Inflammatory macrophage treated with lipopolysaccharide for 1 hour (primary cell): Measurements from ENCODE around the gene GRN.

ENCODE experiments used
- DNase-seq, 2 donors: peaks; one replicate each; pipeline ENCODE4 v3.0.0-alpha.2; 2020 to 2022

Gene GRN

GRCh38 chr17:44344939-44345453 lies at the start of gene GRN:
Gene GRN (plus strand): TSS chr17:44345302. CDS start chr17:44349165, 3,863 bp downstream.
- DNase-seq, result peak; percentile 95 to 97

- no peak for DNase-seq
These were observed 47.1 kb upstream of the GRN start for GRCh38 chr17:44297975-44298374.

GRCh38 chr17:44304651-44305050 lies 40.5 kb upstream of the GRN start:
- DNase-seq, result no peak

- DNase-seq, result no peak
These were observed 37.5 kb upstream of the GRN start for GRCh38 chr17:44307387-44308186.

GRCh38 chr17:44308320-44308818 lies 36.7 kb upstream of the GRN start, which contains the start of gene RUNDC3A:
Gene RUNDC3A (plus strand): TSS chr17:44308601. CDS start chr17:44308833, 232 bp downstream.
- DNase-seq, result peak in 1 of 2 donors; percentile 79

GRCh38 chr17:44308865-44309264 lies 36.2 kb upstream of the GRN start:
- DNase-seq, result no peak

GRCh38 chr17:44309472-44309871 lies 35.6 kb upstream of the GRN start:
- DNase-seq, result no peak

- DNase-seq, result no peak
These were observed 34.9 kb upstream of the GRN start for GRCh38 chr17:44310188-44310587.

- DNase-seq, result no peak
These were observed 34.3 kb upstream of the GRN start for GRCh38 chr17:44310609-44311376.

GRCh38 chr17:44311562-44312181 lies 33.4 kb upstream of the GRN start:
- DNase-seq, result no peak

GRCh38 chr17:44312396-44313104 lies 32.6 kb upstream of the GRN start:
- DNase-seq, result no peak

- DNase-seq, result no peak
These were observed 31.1 kb upstream of the GRN start for GRCh38 chr17:44314031-44314430.

GRCh38 chr17:44314524-44314868 lies 30.6 kb upstream of the GRN start:
- DNase-seq, result no peak

- DNase-seq, result no peak
These were observed 30.0 kb upstream of the GRN start for GRCh38 chr17:44314869-44315661.

- no peak for DNase-seq
These were observed 29.1 kb upstream of the GRN start for GRCh38 chr17:44315760-44316731.

- DNase-seq, result no peak
These were observed 27.6 kb upstream of the GRN start for GRCh38 chr17:44317545-44317944.

- DNase-seq, result no peak
These were observed 26.8 kb upstream of the GRN start for GRCh38 chr17:44318077-44318892.

- DNase-seq, result no peak
These were observed 25.0 kb upstream of the GRN start for GRCh38 chr17:44320066-44320465.
